OCI-LY7 (cell line): ENCODE data around the gene XKR7. TPM values are rescaled to one million over a fixed set of nuclear protein-coding genes. Genes with fewer than 3 reads are reported as not detected.

Experiments
- Bru-seq: library from RNA; stranded (reverse); fragments of 400-500 nt; gene quantifications from one replicate; lab custom pipeline; 2021; lab: Mats Ljungman, UMichigan
- BruChase-seq, 2 experiments: library from RNA; stranded (reverse); fragments of 400-500 nt; gene quantifications; one replicate each; lab custom pipeline; 2021; lab: Mats Ljungman, UMichigan
- BruUV-seq: library from RNA; stranded (reverse); fragments of 400-500 nt; replicated peaks from 2 replicates; lab custom pipeline; 2021; lab: Mats Ljungman, UMichigan
- CTCF ChIA-PET: fragments of 300-600 bp; sonication (Branson Sonifier 250); formaldehyde crosslinking; loops from one replicate; lab custom pipeline; 2022; ENCODE audit warnings: antibody characterized with exemption; ENCODE audit not compliant: unreplicated experiment; lab: Charles Lee
- POLR2A ChIA-PET: fragments of 300-600 bp; sonication (Branson Sonifier 250); formaldehyde crosslinking; loops from one replicate; lab custom pipeline; 2022; ENCODE audit warnings: antibody characterized with exemption; lab: Charles Lee
- DNase-seq: peaks from one replicate; pipeline ENCODE4 v3.0.0-alpha.2; 2015; ENCODE audit warnings: low spot score
- H2AFZ ChIP-seq: fragments of 200-600 bp; sonication (generic), shearing (Covaris generic); 2 replicates; pipeline ENCODE4 v1.6.1; 2014; ENCODE audit warnings: mild to moderate bottlenecking, antibody characterized with exemption, low read length, moderate library complexity
- H3K27ac ChIP-seq: fragments of 200-600 bp; sonication (generic); 2 replicates; pipeline ENCODE4 v1.5.1; 2014; ENCODE audit warnings: mixed run types, low read depth, mild to moderate bottlenecking, moderate library complexity, low read length, inconsistent platforms; ENCODE audit not compliant: poor library complexity, severe bottlenecking
- H3K36me3 ChIP-seq: fragments of 200-600 bp; sonication (generic); 2 replicates; pipeline ENCODE4 v1.6.1; 2014; ENCODE audit warnings: mild to moderate bottlenecking, antibody characterized with exemption, low read length, moderate library complexity, mixed read lengths; ENCODE audit not compliant: insufficient read depth
- H3K4me1 ChIP-seq: fragments of 200-600 bp; sonication (generic); 2 replicates; pipeline ENCODE4 v1.5.1; 2014; ENCODE audit warnings: mild to moderate bottlenecking, low read length; ENCODE audit not compliant: insufficient read depth, poor library complexity, severe bottlenecking
- H3K4me2 ChIP-seq: fragments of 200-600 bp; sonication (generic); 2 replicates; pipeline ENCODE4 v1.6.1; 2014; ENCODE audit warnings: mild to moderate bottlenecking, low read length
- H3K4me3 ChIP-seq: fragments of 200-600 bp; sonication (generic); 2 replicates; pipeline ENCODE4 v1.5.1; 2014; ENCODE audit warnings: mild to moderate bottlenecking, low read depth, low read length; ENCODE audit not compliant: poor library complexity, severe bottlenecking
- H3K79me2 ChIP-seq: fragments of 200-600 bp; sonication (generic); 2 replicates; pipeline ENCODE4 v1.6.1; 2016; ENCODE audit warnings: low read depth, mild to moderate bottlenecking, low read length, moderate library complexity, mixed read lengths; ENCODE audit not compliant: insufficient read depth
- H3K9me2 ChIP-seq: fragments of 200-600 bp; sonication (generic); 2 replicates; pipeline ENCODE4 v1.6.1; 2016; ENCODE audit warnings: mild to moderate bottlenecking, low read length, mixed read lengths; ENCODE audit not compliant: insufficient read depth
- H3K9me3 ChIP-seq: fragments of 200-600 bp; sonication (generic); 2 replicates; pipeline ENCODE4 v1.6.1; 2014; ENCODE audit warnings: mild to moderate bottlenecking, mixed run types, low read length, mixed read lengths
- H4K20me1 ChIP-seq: fragments of 200-600 bp; sonication (generic); 2 replicates; pipeline ENCODE4 v1.6.1; 2014; ENCODE audit warnings: mild to moderate bottlenecking, antibody characterized with exemption, low read length, moderate library complexity, mixed read lengths; ENCODE audit not compliant: insufficient read depth
- CTCF ChIP-seq: fragments of 200-600 bp; sonication (generic); conservative IDR thresholded peaks from 2 replicates; pipeline ENCODE4 v1.5.1; 2014; ENCODE audit warnings: mild to moderate bottlenecking, antibody characterized with exemption, low read length, moderate library complexity, mixed read lengths
- EZH2phosphoT487 ChIP-seq: fragments of 200-600 bp; sonication (generic); IDR thresholded peaks from 2 replicates; pipeline ENCODE4 v1.6.1; 2018; ENCODE audit warnings: low read depth, borderline replicate concordance, mild to moderate bottlenecking, mixed run types, antibody characterized with exemption, low read length, moderate library complexity, mixed read lengths
- intact Hi-C: fragments of 100-400 bp; cut with micrococcal nuclease; formaldehyde crosslinking; loops from one replicate; pipeline ENCODE4 v1.10.0; 2022; ENCODE audit not compliant: unreplicated experiment
- long read RNA-seq: library from polyadenylated mRNA; stranded (forward); transcript quantifications from one replicate; pipeline ENCODE4 v2.0.0, GENCODE V29; 2022
- total RNA-seq, 2 experiments: library from RNA; depleted of rRNA in 1 of 2; stranded (reverse); fragments of >200 nt in 1 of 2; shearing (Covaris generic) in 1 of 2; gene quantifications; 2 replicates each; pipeline ENCODE4 v1.2.3, GENCODE V29; 2014 to 2022

The XKR7 gene
- 0.08 TPM in 1 of 2 replicates, not detected in the other for total RNA-seq (2014; rRNA removed; shearing (Covaris generic))
- 0.06 TPM in 1 of 2 replicates, not detected in the other for total RNA-seq (2022)
- percentile 15 among the genes with signal in this experiment for Bru-seq, nascent RNA
- BruChase-seq, experiment 1, labeled RNA remaining after a 6-hour chase = percentile 18 among the genes with signal in this experiment
- BruChase-seq, experiment 2, labeled RNA remaining after a 2-hour chase = percentile 19 among the genes with signal in this experiment
- long read RNA-seq = 0 reads

GRCh38 chr20:31967830-31968249 lies at the start of gene XKR7:
Gene XKR7, plus strand, starts transcription at chr20:31968151. Its CDS starts 25 bp downstream, at chr20:31968176.
- Histone ChIP-seq H3K4me1 (peaks cover 6% of the 10 kb centered on the region), H3K4me2 (0 out of 2 replicates have a peak within 1 kb of the TSS, but pooled peaks have one; percentile 22), H3K36me3 (no peaks in the 10 kb centered on the region), H3K79me2 (no peaks in the 10 kb centered on the region), H3K27ac (no peak within 1 kb of the TSS), H2AFZ (no peak within 1 kb of the TSS), H3K9me2 (no peaks in the 10 kb centered on the region), H3K4me3 (no peak within 1 kb of the TSS), H4K20me1 (no peaks in the 10 kb centered on the region; the same call in 1 of the 2 replicates), H3K9me3 (no peaks in the 10 kb centered on the region)
- TF ChIP-seq CTCF (no peak), EZH2phosphoT487 (no peak)
- ChIA-PET POLR2A (interaction anchor here (0.8 kb wide), 1 partner anchor 8 kb away, joined by 4 read pairs; no protein-coding TSS in a partner anchor), CTCF (interaction anchor here (0.6 kb wide), 1 partner anchor 272 kb away, joined by 7 read pairs; no protein-coding TSS in a partner anchor)
- intact Hi-C loops = no loop called here
- no peak for DNase-seq
- no TSS peak for BruUV-seq

- intact Hi-C loops = no loop called here
- BruUV-seq = no TSS peak
These were observed 49.4 kb upstream of the XKR7 start for GRCh38 chr20:31918466-31919105.

More at GRCh38 chr20:31918466-31919105, 49.4 kb upstream of the XKR7 start:
- TF ChIP-seq CTCF = no peak
- ChIA-PET POLR2A (interaction anchor here (1.1 kb wide), 1 partner anchor 23 kb away, joined by 3 read pairs; no protein-coding TSS in a partner anchor), CTCF (no interaction called here)
- no peak overlapping the region for H3K4me2 ChIP-seq
- no peaks in the 10 kb centered on the region for H3K36me3 ChIP-seq
- DNase-seq = no peak
- no peak overlapping the region for H3K4me3 ChIP-seq
- no peak overlapping the region for H3K27ac ChIP-seq
- no peaks in the 10 kb centered on the region for H3K9me2 ChIP-seq
- H3K4me1 ChIP-seq = no peaks in the 10 kb centered on the region
- no peaks in the 10 kb centered on the region for H3K9me3 ChIP-seq
- H4K20me1 ChIP-seq = no peaks in the 10 kb centered on the region
- no peaks in the 10 kb centered on the region for H3K79me2 ChIP-seq
- H2AFZ ChIP-seq = no peak overlapping the region
